ES-I3 (cell line): ENCODE results near the gene NTN1.
"Not testable (repeated sequence)": the region's sequence is repeated elsewhere in the genome, so short reads cannot be mapped to it uniquely, and the experiment has no call there.

Source experiments
- H3K36me3 ChIP-seq: 2 replicates; pipeline ENCODE4 v1.6.1; 2013; ENCODE audit warnings: mild to moderate bottlenecking, low read length, control low read depth, moderate library complexity; ENCODE audit not compliant: insufficient read depth
- H3K4me1 ChIP-seq: 2 replicates; pipeline ENCODE4 v1.6.1; 2013; ENCODE audit warnings: mild to moderate bottlenecking, control low read depth, low read length; ENCODE audit not compliant: insufficient read depth
- H3K9ac ChIP-seq: 2 replicates; pipeline ENCODE4 v1.6.1; 2013; ENCODE audit warnings: low read depth, mild to moderate bottlenecking, low read length, moderate library complexity
- H3K9me3 ChIP-seq: 2 replicates; pipeline ENCODE4 v1.6.1; 2013; ENCODE audit warnings: mild to moderate bottlenecking, low read length, moderate library complexity; ENCODE audit not compliant: control insufficient read depth, insufficient read depth

NTN1 gene

DNA sequence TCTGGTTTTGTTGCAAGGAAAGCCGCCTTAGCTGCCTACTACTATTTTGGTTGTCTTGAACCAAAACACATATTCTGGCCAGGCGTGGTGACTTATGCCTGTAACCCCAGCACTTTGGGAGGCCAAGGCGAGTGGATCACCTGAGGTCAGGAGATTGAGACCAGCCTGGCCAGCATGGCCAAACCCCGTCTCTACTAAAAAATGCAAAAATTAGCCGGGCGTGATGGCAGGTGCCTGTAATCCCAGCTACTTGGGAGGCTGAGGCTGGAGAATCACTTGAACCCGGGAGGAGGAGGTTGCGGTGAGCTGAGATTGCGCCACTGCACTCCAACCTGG lies 236.3 kb downstream of the NTN1 start:
- not testable (repeated sequence) for H3K9me3 ChIP-seq, H3K36me3 ChIP-seq, H3K9ac ChIP-seq
- peaks cover 27% of the 10 kb centered on the region for H3K4me1 ChIP-seq

DNA sequence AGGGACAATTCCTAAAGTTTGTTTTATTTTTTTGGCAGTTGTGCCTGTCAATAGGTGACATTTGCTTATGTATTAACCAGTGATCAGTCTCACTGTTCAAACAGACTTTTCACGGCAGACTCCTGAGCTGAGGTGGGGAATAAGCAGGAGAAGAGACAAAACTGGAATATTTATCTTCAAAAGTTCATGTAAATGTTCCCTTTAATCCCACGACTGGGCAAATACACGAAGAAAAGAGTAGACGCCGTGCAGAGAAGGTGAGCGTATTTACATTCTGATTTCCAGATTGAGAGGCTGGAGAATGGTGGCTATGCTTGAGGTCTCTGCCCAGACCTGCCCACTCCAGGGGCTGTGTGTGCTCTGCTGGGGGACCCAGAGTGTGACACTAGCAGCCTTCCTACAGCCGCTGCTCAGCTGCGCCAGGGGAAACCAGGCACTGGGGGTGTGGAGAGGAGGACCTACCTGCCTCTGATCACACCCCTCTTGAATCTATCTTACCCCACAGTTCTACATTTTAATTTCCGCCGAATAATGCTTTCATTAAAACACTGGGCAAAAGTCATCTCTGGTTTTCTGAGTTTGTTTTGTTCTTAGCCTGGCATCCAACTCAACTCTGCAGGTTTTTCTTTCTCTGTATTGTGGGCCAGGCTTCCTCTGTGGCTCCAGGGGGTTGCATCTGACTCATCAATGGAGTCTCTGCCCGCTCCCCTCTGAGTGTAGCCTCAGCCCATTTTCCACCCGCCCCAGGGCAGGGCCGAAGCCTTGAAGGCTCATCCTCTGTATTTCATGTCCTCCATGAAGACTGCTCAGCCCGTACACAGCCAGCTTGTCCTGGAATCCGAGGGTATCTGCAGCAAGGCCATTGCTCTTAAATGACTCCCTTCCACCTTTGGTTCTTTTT lies 237.1 kb downstream of the NTN1 start:
- Histone ChIP-seq H3K36me3 (no peaks in the 10 kb centered on the region), H3K9ac (no peak overlapping the region), H3K4me1 (peaks cover 27% of the 10 kb centered on the region), H3K9me3 (no peaks in the 10 kb centered on the region)

DNA sequence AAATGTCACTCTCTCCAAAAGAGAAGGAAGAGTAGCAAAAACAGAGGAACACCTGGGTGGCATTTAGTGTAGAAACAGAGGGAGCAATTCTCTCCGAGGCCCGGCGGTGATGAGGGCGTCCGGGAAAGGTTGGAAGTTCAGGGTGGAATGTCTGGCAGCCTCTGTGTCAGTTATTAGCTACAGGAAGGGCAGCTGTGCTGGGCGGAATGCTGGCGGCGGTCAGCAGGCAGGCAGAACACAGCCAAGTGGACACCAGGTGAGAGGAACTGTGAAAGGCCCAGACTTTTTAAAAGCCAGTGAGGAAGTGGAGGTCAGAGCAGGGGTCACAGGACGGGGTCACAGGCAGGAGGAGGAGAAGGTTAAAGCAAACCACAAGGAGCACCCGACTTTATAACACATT lies 238.1 kb downstream of the NTN1 start:
- Histone ChIP-seq H3K36me3 (no peaks in the 10 kb centered on the region), H3K9me3 (no peaks in the 10 kb centered on the region), H3K9ac (no peak overlapping the region), H3K4me1 (peaks cover 27% of the 10 kb centered on the region)

DNA sequence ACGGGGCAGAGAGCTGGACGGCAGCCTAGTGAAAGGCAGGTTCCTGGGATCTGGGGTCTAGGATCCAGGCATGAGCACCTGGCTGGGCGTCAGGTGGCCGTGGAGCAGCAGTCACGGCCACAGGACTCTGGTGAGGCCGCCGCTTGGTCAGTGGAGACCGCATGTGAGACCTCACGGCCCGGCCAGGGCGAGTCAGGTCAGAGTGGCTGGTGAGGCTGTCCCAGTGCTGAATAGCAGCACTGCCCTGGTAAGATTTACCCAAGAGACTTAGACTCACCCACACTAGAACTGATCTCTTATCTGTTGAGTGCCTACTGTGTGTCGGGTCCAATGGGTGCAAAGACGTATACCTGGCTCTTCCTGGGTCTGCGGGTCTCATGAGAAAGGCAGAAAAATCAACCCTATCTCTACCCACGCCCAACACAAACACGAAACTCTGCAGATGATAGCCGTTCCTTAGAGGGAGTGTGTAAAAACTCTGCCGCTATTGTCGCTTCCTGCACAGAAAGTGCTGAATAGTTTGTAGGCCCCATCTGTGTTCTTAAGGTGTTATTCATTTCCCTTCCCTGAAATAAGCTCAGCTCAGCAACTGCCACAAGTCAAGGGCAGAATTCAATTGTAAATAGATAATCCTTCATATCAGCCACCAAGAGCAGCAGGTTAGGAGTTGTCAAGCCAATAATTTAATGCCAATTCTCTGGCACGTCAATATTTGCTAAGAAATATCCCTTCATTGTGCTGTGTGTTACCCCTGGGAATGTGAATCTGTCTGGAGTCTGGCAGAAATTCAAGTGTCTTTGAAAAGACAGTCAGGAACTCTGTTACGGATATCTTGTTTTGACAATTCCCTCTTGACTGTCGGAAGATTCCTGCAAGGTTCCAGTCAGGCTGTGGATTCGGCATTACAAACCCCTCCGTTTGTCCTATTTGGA lies 240.0 kb downstream of the NTN1 start:
- peaks cover 27% of the 10 kb centered on the region for H3K4me1 ChIP-seq
- no peak overlapping the region for H3K9ac ChIP-seq
- H3K36me3 ChIP-seq, result no peaks in the 10 kb centered on the region
- H3K9me3 ChIP-seq, result no peaks in the 10 kb centered on the region

DNA sequence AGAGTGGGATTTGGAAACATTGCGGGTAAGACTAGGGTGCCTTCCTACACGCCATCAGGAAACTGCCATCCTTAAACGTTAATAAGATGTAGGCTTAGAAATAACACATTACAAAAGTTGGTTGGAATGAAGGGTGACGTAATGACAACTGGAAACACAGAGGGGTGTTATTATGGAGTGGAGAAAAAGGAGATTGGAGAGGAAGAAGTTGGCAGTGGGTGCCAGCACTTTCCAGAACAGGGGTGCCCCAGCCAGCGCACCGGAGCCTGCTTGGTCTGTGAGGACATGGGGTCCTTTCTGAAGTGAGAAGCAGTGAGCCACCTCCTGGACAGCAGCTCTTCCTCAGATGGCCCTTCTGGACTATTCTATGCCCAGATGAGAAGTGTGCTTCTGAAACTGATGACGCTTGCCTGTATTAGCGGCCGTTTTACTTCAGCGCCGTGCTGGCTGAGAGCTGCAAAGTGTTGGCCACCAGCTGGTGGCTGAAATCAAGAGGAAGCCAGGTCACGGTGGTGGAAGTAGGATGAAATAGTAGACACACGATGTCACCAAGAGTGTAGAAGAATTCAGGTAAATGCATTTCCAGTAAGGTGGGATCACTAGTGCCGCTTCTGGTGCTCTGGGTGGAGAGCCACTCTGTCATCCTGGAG lies 244.8 kb downstream of the NTN1 start:
- Histone ChIP-seq H3K36me3 (no peaks in the 10 kb centered on the region), H3K9me3 (no peaks in the 10 kb centered on the region), H3K9ac (no peak overlapping the region), H3K4me1 (0 out of 2 replicates have a peak, but pooled peaks cover 5% of the 10 kb centered on the region)

DNA sequence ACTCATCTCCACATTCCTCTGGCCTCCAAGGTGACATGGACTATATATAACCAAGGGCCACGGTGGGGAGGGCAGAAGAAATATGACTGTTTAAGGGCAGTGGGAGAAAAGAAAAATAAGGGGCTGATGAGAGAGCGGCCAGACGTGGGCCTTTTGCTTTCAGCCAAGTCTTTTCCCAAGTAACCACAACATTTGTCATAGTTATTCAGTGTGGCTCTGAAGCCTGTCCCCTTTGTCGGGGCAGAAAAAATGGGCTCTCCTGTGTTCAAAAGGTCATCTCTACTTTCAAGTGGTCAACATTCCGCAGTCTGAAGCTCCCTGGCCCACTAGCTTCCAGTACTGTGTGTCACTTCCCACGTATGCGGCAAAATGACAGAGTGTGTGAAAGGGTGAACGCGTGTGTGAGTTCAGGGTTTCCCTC lies 245.4 kb downstream of the NTN1 start:
- H3K9ac ChIP-seq, result no peak overlapping the region
- 0 out of 2 replicates have a peak, but pooled peaks cover under 1% of the 10 kb centered on the region for H3K4me1 ChIP-seq
- H3K9me3 ChIP-seq, result no peaks in the 10 kb centered on the region
- H3K36me3 ChIP-seq, result no peaks in the 10 kb centered on the region

DNA sequence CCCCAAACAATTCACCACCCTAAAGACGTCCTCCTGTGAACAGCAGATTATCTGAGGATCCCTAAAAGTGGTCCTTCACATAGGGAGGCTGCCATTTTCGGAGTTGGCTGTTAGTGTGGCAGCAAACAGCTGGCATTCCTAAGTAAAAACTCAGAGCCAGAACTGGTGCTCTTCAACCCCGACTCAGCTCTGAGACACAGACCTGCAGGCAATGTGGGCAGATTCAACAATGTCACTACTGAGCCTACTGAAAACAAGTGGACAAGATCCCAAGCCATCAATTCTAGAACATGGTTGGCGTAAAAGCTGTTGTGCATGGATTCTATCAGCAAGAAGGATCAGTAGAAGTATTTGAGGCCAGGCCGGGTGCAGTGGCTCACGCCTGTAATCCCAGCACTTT lies 247.2 kb downstream of the NTN1 start:
- Histone ChIP-seq H3K36me3 (no peaks in the 10 kb centered on the region), H3K9ac (no peak overlapping the region), H3K4me1 (no peaks in the 10 kb centered on the region), H3K9me3 (no peaks in the 10 kb centered on the region)

DNA sequence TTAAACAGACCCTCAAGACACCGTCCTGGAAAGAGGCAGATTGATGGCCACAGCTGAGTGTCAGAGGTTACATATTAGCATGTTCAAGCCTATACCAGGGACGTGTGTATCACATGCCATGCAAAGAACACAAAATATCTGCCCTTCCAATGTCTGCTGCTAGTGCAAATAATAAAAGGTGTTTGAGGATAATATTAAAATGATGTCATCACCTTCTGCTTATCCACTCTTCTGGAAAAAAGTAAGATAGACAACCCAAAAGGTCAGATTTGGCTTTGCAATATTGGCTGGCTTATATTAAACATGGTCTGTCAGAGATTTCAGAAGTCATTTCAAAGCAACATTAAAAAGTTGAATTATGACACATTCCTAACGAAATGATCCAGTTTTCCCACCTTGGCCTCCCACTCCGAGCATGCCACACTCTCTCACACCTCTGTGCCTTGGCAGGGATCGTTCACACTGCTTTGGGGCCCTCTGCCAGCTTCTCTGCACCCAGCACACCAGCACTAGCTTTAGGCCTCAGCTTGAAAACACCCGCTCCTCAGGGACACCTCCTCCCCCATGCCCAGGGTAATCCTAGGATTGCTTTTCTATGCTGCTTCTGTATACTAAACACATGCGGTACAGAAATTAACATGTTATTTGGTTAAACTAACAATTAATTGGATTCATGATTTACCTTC lies 248.2 kb downstream of the NTN1 start:
- no peaks in the 10 kb centered on the region for H3K9me3 ChIP-seq
- H3K36me3 ChIP-seq, result no peaks in the 10 kb centered on the region
- no peak overlapping the region for H3K9ac ChIP-seq
- H3K4me1 ChIP-seq, result no peaks in the 10 kb centered on the region

DNA sequence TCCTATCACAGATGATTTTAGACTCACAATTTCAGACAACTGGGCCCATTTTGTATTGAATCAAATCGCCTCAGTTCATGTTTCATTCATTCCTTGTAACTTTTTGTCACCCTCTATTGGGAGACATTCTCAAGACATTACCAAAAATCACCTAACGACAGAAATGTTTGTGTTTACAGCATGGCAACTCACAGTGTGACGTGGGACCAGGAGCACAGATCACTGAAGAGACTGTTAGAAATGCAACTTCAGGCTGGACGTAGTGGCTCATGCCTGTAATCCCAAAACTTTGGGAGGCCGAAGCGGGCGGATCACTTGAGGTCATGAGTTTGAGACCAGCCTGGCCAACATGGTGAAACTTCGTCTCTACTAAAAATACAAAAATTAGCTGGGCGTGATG lies 249.6 kb downstream of the NTN1 start:
- H3K4me1 ChIP-seq, result no peaks in the 10 kb centered on the region
- H3K36me3 ChIP-seq, result no peaks in the 10 kb centered on the region
- no peaks in the 10 kb centered on the region for H3K9me3 ChIP-seq
- no peak overlapping the region for H3K9ac ChIP-seq

DNA sequence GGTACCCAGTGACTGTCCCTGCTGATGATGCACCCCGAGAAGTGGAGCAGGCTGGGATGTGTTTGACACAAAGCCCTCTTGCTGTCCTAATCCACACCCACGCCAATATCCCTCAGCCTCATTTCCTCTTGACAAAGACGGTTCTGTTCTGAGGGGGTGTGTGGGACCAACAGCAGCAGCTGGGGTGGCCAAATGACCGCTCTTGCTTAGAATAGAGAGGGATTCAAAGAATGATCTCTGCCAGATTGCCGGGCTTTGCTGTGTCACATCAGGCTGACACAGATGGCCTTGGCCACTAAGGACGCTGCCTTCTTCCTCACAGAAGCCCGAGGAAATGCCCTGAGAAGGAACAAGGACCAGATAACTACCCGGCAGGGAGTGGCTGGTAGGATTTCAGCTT lies 250.7 kb downstream of the NTN1 start:
- no peak overlapping the region for H3K9ac ChIP-seq
- H3K9me3 ChIP-seq, result no peaks in the 10 kb centered on the region
- no peaks in the 10 kb centered on the region for H3K36me3 ChIP-seq
- H3K4me1 ChIP-seq, result no peaks in the 10 kb centered on the region

DNA sequence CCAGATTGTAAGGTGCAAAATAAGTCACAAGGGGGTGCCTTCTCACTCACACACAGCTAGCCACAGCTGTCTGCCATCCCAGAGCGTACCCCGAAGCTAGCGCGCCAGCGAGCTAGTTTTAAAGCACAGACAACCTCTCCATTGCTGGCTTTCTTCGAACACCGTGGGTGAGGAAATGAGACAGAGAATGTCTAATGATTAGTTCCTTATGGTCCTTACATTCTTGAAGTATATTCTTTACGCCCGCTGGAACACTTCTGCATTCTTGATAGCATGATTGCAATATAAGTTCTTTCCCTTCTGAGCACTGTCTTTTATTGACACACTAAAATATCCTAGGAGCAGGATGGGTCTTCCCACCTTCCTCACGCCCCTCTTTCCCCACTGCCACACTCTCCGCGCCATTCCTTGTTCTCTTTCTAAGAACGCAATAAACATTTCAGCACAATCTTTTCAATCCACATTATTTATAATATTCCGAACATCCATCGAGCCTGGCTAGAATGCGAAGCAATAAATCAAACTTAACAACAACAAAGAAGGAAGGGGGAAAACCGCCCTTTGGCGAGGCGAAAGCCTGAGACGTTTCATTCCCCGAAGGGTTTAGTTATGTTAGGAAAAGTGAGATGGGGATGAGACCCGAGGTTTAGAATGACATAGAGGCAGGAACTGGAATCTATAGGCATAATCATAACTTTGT lies 251.3 kb downstream of the NTN1 start:
- Histone ChIP-seq H3K4me1 (no peaks in the 10 kb centered on the region), H3K9ac (no peak overlapping the region), H3K36me3 (no peaks in the 10 kb centered on the region), H3K9me3 (no peaks in the 10 kb centered on the region)

DNA sequence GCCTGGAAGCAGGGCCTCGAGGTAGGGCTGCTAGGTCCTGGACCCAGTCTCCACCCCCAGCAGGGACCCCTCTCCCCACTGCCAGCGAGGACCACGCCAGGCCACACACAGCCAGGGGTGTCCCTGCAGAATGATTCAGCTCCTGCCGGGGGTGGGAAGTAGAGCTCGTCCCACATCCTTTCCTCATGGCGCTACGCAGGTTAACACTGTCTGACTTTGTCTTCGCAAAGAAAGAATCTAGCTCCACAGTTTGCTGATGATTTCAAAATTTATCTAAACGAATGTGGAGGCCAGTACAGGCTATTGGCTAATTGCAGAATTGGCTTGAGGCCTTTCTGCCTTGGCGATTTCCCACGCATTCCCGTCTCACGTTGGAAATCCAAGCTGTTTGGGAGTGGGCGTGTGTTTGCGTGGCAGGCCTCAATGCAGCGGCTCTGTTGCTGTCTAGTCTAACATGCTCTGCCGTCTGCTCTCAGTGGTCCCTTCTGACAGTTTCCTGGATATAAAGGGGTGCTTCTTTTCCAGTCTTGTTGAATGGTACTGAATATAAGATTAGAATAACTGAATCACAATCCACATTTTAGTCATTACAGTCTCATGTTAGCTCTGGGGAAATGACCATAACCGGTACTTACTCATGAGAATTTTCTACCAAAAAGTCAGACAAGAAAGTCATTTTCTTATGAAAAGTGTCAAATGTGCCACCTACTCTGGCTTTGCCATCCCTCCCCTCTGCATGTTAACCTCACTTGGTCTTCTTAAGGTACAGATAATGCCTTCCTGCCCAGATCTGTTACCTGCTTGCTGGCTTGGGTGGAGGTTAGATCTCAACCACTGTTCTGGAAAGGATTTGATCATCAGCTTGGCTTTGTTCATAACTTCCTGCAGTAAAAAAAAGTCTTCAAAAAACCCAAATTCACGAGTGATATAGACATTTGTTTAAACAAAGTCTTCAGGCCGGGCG lies 252.4 kb downstream of the NTN1 start:
- Histone ChIP-seq H3K36me3 (no peaks in the 10 kb centered on the region), H3K4me1 (no peaks in the 10 kb centered on the region), H3K9me3 (no peaks in the 10 kb centered on the region), H3K9ac (no peak overlapping the region)

DNA sequence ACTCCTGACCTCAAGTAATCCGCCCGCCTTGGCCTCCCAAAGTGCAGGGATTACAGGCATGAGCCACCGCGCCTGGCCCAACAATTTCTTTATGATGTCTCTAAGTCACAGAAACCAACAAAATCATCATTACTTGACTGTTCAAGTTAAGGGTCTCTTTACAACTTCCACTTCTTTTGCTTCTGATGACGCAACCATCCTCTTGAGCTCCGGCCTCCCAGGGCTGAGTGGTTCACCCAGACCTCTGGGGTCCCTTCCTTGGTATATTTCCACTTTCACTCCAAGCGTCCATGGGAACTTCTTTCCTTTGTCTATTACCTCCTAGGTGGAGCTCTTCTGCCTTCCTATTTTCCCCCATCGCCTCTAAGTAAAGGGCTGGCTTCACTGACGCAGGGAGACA lies 253.7 kb downstream of the NTN1 start:
- no peaks in the 10 kb centered on the region for H3K4me1 ChIP-seq
- H3K36me3 ChIP-seq, result no peaks in the 10 kb centered on the region
- no peak overlapping the region for H3K9ac ChIP-seq
- no peaks in the 10 kb centered on the region for H3K9me3 ChIP-seq
